ENCODE results near the gene CCDC40.

The CCDC40 gene

GRCh38 chr17:80049986-80050385, 13.5 kb downstream of the CCDC40 start:
- TF ChIP-seq, protein P1, sequence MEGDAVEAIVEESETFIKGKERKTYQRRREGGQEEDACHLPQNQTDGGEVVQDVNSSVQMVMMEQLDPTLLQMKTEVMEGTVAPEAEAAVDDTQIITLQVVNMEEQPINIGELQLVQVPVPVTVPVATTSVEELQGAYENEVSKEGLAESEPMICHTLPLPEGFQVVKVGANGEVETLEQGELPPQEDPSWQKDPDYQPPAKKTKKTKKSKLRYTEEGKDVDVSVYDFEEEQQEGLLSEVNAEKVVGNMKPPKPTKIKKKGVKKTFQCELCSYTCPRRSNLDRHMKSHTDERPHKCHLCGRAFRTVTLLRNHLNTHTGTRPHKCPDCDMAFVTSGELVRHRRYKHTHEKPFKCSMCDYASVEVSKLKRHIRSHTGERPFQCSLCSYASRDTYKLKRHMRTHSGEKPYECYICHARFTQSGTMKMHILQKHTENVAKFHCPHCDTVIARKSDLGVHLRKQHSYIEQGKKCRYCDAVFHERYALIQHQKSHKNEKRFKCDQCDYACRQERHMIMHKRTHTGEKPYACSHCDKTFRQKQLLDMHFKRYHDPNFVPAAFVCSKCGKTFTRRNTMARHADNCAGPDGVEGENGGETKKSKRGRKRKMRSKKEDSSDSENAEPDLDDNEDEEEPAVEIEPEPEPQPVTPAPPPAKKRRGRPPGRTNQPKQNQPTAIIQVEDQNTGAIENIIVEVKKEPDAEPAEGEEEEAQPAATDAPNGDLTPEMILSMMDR (IDR thresholded peaks at IDR 0.05; ENCODE audit: extremely low read depth, insufficient read depth, missing control alignments): no peak
- in situ Hi-C loops (cut with MboI; ENCODE audit: low pct_unique_long_range_greater_than_20kb, low sequenced_read_pairs, unreplicated experiment): no loop called here
- DNase-seq (ENCODE audit: low spot score): no peak

GRCh38 chr17:80050706-80051105, 14.3 kb downstream of the CCDC40 start:
- DNase-seq (ENCODE audit: low spot score): no peak
- in situ Hi-C loops (cut with MboI; ENCODE audit: low pct_unique_long_range_greater_than_20kb, low sequenced_read_pairs, unreplicated experiment): no loop called here
- TF ChIP-seq, protein P1 (IDR thresholded peaks at IDR 0.05; ENCODE audit: extremely low read depth, insufficient read depth, missing control alignments): no peak

DNA sequence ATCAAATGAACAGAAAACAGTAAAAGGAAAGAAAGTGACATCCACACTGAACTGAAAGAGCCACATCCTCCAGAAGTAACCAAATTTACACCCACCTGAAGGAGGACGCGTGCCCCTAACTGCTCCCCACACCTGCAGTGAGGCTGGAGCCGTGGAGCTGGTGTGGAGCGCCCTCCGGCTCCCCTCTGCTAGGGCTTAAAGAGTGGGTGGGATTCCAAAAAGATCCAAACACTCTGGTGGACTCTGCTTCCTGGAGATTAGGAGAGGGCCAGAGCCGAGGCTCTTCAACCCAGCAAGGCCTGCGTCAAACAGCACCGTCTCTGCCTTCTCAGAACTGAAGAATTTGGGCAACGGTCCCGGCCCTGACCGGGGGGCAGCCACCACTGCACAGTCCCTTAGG, 15.2 kb downstream of the CCDC40 start:
- in situ Hi-C loops (cut with MboI; ENCODE audit: low pct_unique_long_range_greater_than_20kb, low sequenced_read_pairs, unreplicated experiment): no loop called here
- TF ChIP-seq, protein P1 (IDR thresholded peaks at IDR 0.05; ENCODE audit: extremely low read depth, insufficient read depth, missing control alignments): no peak

GRCh38 chr17:80053102-80053501, 16.7 kb downstream of the CCDC40 start:
- no peak for DNase-seq (ENCODE audit: low spot score)
- in situ Hi-C loops (cut with MboI; ENCODE audit: low pct_unique_long_range_greater_than_20kb, low sequenced_read_pairs, unreplicated experiment): no loop called here
- TF ChIP-seq, protein P1 (IDR thresholded peaks at IDR 0.05; ENCODE audit: extremely low read depth, insufficient read depth, missing control alignments): no peak

More for the DNA sequence above, 15.2 kb downstream of the CCDC40 start:
- DNase-seq (ENCODE audit: low spot score): no peak

DNA sequence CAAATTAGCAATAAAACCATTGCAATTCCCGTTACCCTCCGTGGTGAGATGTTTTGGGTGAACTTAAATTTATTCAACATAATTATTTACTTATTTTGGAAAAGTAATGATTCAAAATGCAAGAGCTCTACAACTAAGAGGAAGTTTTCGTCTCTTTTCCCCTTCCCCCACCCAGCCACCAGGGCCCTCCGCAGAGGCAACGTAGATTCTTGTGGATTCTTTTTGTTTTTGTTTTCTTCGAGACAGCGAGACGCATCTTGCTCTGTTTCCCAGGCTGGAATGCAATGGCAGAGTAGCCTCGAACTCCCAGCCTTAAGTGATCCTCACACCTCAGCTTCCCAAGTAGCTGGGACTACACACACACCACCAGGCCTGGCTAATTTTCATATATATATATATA, 19.2 kb downstream of the CCDC40 start:
- TF ChIP-seq, protein P1 (IDR thresholded peaks at IDR 0.05; ENCODE audit: extremely low read depth, insufficient read depth, missing control alignments): no peak
- in situ Hi-C loops (cut with MboI; ENCODE audit: low pct_unique_long_range_greater_than_20kb, low sequenced_read_pairs, unreplicated experiment): no loop called here
- DNase-seq (ENCODE audit: low spot score): no peak

- TF ChIP-seq, protein P1 (IDR thresholded peaks at IDR 0.05; ENCODE audit: extremely low read depth, insufficient read depth, missing control alignments): no peak
- no peak for DNase-seq (ENCODE audit: low spot score)
- in situ Hi-C loops (cut with MboI; ENCODE audit: low pct_unique_long_range_greater_than_20kb, low sequenced_read_pairs, unreplicated experiment): no loop called here
Measured at GRCh38 chr17:80058311-80058955, 22.0 kb downstream of the CCDC40 start.
